NCI-H2107 (cell line): Measurements from ENCODE around the gene WBP2.
"Not testable (repeated sequence)": the region's sequence is repeated elsewhere in the genome, so short reads cannot be mapped to it uniquely, and the experiment has no call there.

Experiments used
- DNase-seq: peaks from one replicate; lab custom pipeline; 2025; lab: John Stamatoyannopoulos, UW

WBP2 gene

DNA sequence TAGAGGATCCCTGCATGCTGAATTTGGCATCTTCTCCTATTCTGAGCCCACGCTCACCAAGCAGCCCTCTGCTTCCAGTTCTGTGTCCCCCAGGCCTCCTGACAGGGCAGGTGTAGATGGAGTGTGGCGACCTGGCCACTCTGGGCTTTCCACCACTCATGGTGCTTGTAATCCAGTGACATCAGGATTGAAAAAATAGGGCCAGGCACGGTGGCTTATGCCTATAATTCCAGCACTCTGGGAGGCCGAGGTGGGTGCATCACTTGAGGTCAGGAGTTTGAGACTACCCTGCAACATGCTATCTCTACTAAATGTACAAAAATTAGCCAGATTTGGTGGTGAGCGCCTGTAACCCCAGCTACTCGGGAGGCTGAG lies 41.1 kb downstream of the WBP2 start:
- DNase-seq, result no peak

DNA sequence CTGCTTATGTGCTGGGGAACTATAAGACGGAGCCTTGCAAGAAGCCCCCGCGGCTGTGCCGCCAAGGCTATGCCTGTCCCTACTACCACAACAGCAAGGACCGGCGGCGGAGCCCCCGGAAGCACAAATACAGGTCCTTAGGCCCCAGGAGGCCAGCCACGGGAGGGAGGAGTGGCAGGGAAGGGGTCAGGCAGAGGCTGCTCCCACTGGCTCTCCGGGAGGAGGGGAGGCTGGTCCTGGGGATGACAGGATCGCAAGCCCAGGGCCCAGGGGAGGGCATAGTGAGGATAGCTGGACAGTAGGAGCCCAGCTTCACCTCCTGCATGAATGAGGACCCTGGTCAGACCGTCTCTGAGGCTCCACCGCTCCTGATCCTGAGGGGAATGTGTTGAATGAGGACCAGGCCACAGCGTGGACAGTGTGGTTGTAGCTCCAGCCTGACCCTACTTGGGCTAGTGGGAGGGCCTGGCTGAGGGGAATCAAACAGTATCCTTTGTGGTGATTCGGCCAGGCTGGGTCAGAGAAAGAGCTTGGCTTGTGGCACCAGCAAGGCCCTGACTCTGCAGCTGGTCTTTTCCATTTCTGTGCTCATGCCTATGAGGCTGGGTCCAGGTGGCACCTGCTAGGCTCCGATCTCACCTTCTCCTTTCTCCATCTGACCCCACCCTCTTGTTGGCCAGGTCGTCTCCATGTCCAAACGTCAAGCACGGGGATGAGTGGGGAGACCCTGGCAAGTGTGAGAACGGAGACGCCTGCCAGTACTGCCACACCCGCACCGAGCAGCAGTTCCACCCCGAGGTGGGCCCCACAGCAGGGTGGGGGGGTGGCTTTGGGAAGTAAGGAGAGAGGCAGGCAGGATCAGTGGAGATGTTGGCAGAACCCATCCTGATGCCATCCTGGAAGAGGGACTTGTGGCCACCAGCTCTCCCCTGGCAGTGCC lies 41.8 kb downstream of the WBP2 start:
- no peak for DNase-seq

DNA sequence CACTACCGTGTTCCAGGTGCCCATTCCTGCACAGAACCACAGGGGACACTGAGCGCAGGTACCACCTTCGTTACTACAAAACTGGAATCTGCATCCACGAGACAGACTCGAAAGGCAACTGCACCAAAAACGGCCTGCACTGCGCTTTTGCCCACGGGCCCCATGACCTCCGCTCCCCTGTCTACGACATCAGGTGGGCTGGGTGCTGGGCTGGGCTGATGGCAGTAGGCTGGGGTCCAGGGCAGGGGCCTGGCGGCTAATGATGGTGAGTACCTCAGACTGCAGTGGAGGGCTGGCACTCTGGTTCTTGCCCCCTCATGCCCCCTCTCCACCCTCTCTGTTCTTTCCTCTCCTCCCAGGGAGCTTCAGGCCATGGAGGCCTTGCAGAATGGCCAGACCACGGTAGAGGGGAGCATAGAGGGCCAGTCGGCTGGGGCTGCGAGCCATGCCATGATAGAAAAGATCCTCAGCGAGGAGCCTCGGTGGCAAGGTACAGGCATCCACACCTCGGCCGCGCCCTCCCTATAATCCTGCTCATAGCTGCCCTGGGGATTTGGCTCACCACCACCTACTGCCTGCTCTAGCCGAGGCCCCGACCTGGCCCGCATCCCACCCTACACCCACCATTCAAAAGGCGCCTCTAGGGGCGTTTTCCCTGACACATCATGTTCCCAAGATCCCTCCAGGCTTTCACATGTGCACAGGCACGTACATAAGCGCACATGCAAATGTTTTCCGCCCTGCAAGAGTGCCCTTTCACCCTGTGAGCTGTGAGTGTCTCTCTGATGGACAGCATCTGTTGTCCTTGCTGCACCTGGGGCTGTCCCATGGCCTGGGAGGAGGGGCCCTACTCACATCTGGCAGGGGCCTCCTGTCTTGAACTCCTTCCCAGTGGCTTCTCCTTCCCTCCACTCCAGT lies 42.8 kb downstream of the WBP2 start:
- DNase-seq, result no peak

DNA sequence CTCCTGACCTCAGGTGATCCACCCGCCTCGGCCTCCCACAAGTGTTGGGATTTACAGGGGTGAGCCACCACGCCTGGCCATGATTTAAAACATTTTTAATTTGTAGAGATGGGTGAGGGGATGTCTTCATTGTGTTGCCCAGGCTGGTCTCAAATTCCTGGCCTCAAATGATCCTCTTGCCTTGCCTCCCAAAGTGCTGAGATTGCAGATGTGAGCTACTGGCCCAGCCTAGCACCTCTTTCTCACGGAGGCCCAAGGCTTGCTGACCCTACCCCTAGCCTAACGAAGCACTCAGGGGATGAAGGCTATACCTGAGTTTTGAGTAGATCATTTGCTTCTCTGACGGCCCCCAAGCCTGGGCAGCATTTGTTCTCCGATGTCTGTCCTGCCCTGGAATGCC lies 44.0 kb downstream of the WBP2 start:
- no peak for DNase-seq

DNA sequence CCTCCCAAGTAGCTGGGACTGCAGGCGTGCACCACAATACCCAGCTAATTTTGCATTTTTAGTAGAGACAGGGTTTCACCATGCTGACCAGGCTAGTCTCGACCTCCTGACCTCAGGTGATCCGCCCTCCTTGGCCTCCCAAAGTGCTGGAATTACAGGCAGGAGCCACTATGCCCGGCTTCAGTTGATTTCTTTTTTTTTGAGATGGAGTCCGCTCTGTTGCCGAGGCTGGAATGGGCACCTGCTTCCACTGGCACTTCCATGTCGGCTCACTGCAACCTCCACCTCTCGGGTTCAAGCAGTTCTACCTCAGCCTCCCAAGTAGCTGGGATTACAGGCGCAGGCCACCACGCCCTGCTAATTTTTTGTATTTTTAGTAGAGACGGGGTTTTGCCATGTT lies 44.4 kb downstream of the WBP2 start:
- DNase-seq, result not testable (repeated sequence)

DNA sequence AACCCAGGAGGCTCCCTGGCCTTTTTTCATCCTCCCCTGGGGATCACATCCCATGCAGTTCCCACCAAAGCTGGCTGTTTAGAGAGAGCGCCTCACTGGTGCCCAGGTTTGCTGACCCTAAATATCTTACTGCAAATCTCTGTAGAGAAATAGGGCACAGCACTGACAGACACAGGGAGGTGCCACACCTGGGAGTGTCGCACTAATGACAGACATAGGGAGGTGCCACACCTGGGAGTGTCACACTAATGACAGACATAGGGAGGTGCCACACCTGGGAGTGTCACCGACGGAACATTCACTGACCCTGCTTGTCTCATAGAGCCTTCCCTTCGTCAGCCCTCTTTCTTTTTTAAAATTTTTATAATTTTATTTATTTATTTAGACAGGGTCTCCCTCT lies 44.9 kb downstream of the WBP2 start:
- no peak for DNase-seq

DNA sequence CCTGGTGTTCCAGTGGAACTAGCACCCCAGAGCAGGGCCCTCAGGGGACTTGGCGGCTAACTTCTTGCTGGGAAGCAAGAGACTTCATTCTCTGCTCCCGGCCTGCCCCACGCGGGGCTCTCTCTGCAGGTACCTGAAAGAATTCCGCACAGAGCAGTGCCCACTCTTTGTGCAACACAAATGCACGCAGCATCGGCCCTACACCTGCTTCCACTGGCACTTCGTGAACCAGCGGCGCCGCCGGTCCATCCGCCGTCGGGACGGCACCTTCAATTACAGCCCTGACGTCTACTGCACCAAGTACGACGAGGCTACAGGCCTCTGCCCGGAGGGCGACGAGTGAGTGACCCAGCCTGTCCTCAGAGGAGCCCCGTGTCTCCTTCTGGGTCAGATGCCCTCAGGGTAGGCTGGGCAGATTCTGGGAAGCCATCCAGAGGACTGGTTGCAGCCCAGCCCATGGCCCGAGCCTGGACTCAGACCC lies 45.5 kb downstream of the WBP2 start:
- DNase-seq, result no peak

DNA sequence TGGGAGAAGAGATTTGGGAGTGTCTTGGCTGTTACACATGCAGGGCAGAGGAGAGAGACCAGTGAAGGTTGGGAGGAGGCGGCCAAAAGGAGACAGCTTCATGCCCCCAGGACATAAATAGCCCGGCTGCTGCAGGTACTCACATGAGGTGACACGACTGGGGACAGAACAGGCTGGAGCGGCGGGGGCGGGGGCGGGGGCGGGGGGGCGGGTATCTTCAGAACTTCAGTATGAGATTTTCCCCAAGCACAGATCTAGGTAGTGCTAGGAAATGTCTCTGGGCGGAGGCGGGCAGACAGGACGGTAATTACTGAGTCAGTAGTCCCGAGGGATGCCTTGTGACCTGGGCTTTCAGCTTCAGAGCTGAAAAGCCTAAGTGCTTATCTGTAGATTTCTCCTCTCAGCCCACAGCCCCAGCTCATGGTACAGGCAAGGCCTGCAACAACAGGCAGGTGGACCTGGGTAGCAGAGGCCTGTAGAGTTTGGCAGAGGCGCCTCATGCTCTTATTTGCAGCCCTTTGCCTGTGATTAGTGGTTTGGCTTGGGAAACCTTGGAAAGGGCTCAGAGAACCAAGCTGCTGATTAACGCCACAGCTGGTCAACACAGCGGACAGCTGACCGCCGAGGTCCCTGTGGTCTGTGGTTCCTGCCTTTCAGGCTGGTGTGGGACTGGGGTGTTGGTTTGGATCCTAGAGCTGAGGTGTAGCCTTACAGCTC lies 46.1 kb downstream of the WBP2 start:
- DNase-seq, result peak; percentile 54

DNA sequence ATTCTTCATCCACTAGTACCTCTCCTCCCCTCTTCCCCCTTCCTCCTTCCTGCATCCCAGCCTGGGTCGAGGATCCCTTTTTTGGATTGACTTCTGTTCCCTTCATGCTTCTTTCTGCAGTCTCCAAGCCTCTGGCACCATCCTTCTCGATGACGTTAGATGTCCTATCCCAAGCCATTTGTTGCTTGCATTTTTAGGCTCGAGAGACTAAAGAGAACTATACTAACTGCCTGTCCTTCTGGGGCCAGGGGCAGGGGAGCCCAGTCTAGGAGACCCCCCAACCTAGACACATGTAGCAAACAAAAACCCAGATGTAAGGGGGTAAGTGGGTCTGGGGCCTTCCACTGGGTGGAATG lies 46.6 kb downstream of the WBP2 start:
- no peak for DNase-seq

DNA sequence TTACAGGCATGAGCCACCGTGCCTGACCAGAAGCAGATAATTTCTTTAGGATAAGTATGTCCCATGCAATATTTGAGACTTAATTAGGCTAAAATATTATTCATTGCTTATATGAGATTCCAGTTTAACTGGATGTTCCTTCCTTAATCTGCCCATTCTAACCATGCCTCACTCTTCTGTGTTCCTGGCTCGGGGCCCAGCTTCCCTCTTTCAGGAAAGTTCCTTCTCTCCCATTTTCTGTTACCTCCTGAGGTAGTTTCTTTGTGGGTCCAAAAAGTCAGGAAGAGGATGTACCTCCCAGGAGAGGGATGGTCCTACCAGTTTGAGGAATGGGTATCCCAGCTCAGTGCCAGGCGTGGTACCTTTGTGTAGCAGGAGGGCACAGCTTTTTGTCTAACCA lies 47.3 kb downstream of the WBP2 start:
- no peak for DNase-seq

DNA sequence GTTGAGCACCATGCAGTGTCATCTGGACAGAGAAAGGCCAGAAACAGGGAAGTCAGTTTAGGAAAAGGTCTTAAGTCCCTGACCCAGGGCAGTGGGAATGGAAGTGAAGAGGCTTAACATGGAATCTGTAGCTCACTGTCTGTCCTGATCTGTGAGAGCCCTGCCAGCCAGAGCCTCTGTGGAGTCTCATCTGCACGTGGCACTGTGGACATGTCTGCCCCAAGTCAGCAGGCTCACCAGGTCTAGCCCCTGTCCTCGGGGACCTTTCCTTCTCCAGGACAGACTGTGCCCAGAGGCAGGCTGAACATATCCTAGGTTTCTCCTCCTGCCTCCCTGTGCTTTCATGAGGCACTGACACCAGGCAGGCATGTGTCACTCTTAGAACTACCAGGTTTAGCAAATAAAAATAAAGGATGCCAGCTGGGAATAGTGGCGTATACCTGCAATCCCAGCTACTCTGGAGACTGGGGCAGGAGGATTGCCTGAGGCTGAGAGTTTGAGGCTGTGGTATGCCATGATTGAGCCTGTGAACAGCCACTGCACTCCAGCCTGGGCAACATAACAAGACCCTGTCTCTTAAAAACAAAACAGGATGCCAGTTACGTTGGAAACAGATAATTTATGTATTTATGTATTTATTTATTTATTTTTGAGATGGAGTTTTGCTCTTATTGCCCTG lies 48.2 kb downstream of the WBP2 start:
- no peak for DNase-seq

DNA sequence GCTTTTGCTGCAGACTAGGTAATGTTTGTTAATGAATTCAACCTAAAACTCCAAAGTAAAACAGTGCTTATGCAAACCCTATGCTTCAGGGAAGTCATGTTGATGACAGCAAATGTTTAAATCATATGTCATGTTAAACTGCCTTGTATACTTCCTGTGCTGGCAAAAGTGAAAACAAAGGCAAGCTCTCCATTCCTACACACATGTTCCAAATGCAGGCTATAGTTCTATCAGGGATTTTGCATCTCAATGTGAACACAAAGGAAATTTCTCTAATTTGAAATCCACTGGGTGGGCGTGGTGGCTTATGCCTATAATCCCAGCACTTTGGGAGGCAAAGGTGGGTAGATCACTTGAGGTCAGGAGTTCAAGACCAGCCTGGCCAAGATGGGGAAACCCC lies 51.3 kb downstream of the WBP2 start:
- no peak for DNase-seq

DNA sequence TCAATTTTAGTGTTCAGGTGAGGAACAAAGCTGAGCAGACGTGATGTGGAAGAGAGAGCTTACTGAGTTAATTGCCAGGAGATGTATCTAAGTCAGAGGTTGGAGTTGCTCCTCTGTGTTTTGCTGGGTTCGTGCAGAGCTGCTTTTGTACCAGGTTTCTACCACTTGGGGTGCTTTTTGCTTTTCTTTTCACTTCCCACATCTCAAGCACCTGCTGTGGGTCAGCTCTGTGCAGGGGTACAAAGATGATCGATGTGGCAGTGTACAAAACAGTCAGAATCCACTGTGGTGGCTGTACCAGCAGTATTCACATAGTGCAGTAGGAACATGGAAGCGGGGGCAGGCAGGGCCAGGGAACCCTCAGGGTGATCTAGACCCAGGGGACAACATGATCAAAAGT lies 55.7 kb downstream of the WBP2 start:
- DNase-seq, result no peak

DNA sequence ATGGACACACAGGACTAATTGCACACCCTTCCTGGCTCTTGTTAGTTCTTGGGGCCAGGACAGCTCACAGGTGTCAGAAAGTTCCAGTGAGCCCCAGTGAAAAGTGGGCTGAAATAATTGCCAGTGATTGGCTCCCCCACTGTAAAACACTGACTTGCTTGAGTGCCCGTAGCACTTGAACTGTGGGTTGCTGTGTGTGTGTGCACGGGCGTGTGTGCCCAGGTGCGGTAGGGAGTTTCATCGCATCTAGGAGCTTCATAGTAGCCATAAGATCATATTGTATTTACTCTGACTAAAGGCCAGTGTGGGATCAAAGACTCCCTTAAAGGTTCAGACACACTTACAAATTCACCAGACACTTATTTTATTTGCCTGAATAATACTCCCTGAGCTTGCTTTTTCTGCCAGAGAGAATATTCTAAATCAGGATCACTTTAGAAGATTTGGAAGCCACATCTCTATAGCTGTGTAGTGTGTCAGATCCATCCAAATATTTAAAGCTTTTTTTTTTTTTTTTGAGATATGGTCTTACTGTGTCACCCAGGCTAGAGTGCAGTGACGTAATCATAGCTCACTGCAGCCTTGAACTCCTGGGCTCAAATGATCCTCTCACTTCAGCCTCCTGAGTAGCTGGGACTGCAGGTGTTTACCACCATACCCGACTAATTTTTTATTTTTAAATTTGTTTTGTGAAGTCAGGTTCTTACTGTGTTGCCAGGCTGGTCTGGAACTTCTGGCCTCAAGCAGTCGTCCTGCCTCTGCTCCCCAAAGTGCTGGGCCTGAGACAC lies 59.1 kb downstream of the WBP2 start:
- no peak for DNase-seq
